A549 (cell line): ENCODE data around the gene TREX2. TPM values are rescaled to one million over a fixed set of nuclear protein-coding genes. Genes with fewer than 3 reads are reported as not detected.

ENCODE experiments used
- ATAC-seq, 2 experiments: fragments of 200-7000 bp in 1 of 2; fragments of >200 bp in 1 of 2; cut with Nextera tagmentation in 1 of 2; cut with Tn5 transposase in 1 of 2; 3 replicates each; pipeline versions ENCODE4 v1.8.0 to v1.9.1; 2018 to 2020; ENCODE audit warnings: mild to moderate bottlenecking in 1 of 2, moderate library complexity in 1 of 2
- CTCF ChIA-PET: fragments of 300-600 bp; sonication (Branson Sonifier 250); formaldehyde crosslinking; extraction: SDS; loops from one replicate; lab custom pipeline; 2021; ENCODE audit warnings: antibody characterized with exemption, inconsistent platforms; lab: Yijun Ruan, JAX
- POLR2A ChIA-PET: fragments of 350-600 bp; formaldehyde crosslinking; extraction: SDS; loops from one replicate; lab custom pipeline; 2021; ENCODE audit warnings: antibody characterized with exemption, inconsistent platforms; lab: Yijun Ruan, JAX
- DNase-seq, 2 experiments: peaks; one replicate each; pipeline versions ENCODE4 v3.0.0 to v3.0.0-alpha.2; 2011 to 2016; ENCODE audit warnings: low read depth in 1 of 2, low spot score in 1 of 2
- FAIRE-seq: peaks from 2 replicates; lab custom pipeline; 2011; peaks lifted over from hg19 to GRCh38; lab: Jason Lieb, UNC
- H3K27ac ChIP-seq, 2 experiments: fragments of >200 bp; sonication (Bioruptor Twin); formaldehyde crosslinking; 3 replicates each; pipeline ENCODE4 v1.5.1; 2016 to 2017
- H3K4me1 ChIP-seq: fragments of >200 bp; sonication (Bioruptor Twin); formaldehyde crosslinking; 3 replicates; pipeline ENCODE4 v1.6.1; 2016
- H3K4me2 ChIP-seq: fragments of >200 bp; sonication (Bioruptor Twin); formaldehyde crosslinking; 3 replicates; pipeline ENCODE4 v1.6.1; 2016
- H3K4me3 ChIP-seq: fragments of >200 bp; sonication (Bioruptor Twin); formaldehyde crosslinking; 3 replicates; pipeline ENCODE4 v1.5.1; 2016
- H3K9me3 ChIP-seq: fragments of >200 bp; sonication (Bioruptor Twin); formaldehyde crosslinking; 3 replicates; pipeline ENCODE4 v1.6.1; 2016
- CEBPB ChIP-seq, 2 experiments: fragments of >200 bp in 1 of 2; sonication (Bioruptor Twin) in 1 of 2; formaldehyde crosslinking in 1 of 2; IDR thresholded peaks; 2 replicates each; pipeline ENCODE4 v1.6.1; 2012 to 2016
- CHD4 ChIP-seq: fragments of 200-600 bp; sonication (generic); IDR thresholded peaks from 2 replicates; pipeline ENCODE4 v1.6.1; 2016; ENCODE audit warnings: antibody characterized with exemption, mild to moderate bottlenecking, borderline replicate concordance
- ESRRA ChIP-seq: fragments of 150-350 bp; IDR thresholded peaks from 2 replicates; pipeline ENCODE4 v1.6.1; 2014; ENCODE audit warnings: mild to moderate bottlenecking, low read length, borderline replicate concordance
- FOSB ChIP-seq: fragments of 250-450 bp; sonication (Bioruptor Pico); IDR thresholded peaks from 2 replicates; pipeline ENCODE4 v1.5.0; 2020; ENCODE audit warnings: mild to moderate bottlenecking, moderate library complexity
- FOSL2 ChIP-seq, 2 experiments: fragments of 450-650 bp in 1 of 2; fragments of >200 bp in 1 of 2; sonication (Bioruptor Twin) in 1 of 2; formaldehyde crosslinking; IDR thresholded peaks; 2 replicates each; pipeline versions ENCODE4 v1.5.0 to v1.6.1; 2016 to 2020; ENCODE audit warnings: mild to moderate bottlenecking in 1 of 2, moderate library complexity in 1 of 2
- GATA3 ChIP-seq: IDR thresholded peaks from 2 replicates; pipeline ENCODE4 v1.6.1; 2012; ENCODE audit warnings: borderline replicate concordance
- HEYL ChIP-seq: fragments of 250-450 bp; sonication (Bioruptor Pico); IDR thresholded peaks from 2 replicates; pipeline ENCODE4 v1.8.0; 2021; ENCODE audit warnings: mild to moderate bottlenecking, moderate library complexity
- HOXA7 ChIP-seq: fragments of 250-450 bp; sonication (Bioruptor Pico); IDR thresholded peaks from 2 replicates; pipeline ENCODE4 v1.5.0; 2020; ENCODE audit warnings: mild to moderate bottlenecking, moderate library complexity
- HOXB5 ChIP-seq: fragments of 250-450 bp; sonication (Bioruptor Pico); IDR thresholded peaks from 2 replicates; pipeline ENCODE4 v1.5.0; 2020; ENCODE audit warnings: mild to moderate bottlenecking, moderate library complexity
- JUN ChIP-seq, 2 experiments: fragments of >200 bp; sonication (Bioruptor Twin); formaldehyde crosslinking; IDR thresholded peaks; 2 replicates in 1 of 2; 3 replicates in 1 of 2; pipeline ENCODE4 v1.6.1; 2016 to 2017
- MAFK ChIP-seq: fragments of 450-650 bp; IDR thresholded peaks from 2 replicates; pipeline ENCODE4 v1.6.1; 2014; ENCODE audit not compliant: partially characterized antibody
- MAZ ChIP-seq: fragments of 150-350 bp; IDR thresholded peaks from 2 replicates; pipeline ENCODE4 v1.6.1; 2014; ENCODE audit warnings: antibody characterized with exemption, low read depth, low read length, borderline replicate concordance
- MYC ChIP-seq: IDR thresholded peaks from 2 replicates; pipeline ENCODE4 v1.6.1; 2012; ENCODE audit warnings: mild to moderate bottlenecking, inconsistent platforms, low read length, improper control_type of control experiment, borderline replicate concordance
- NPAS2 ChIP-seq: fragments of 250-450 bp; sonication (Bioruptor Pico); IDR thresholded peaks from 2 replicates; pipeline ENCODE4 v1.8.0; 2022; ENCODE audit warnings: mild to moderate bottlenecking, moderate library complexity, borderline replicate concordance
- NR3C1 ChIP-seq: fragments of >200 bp; sonication (Bioruptor Twin); formaldehyde crosslinking; IDR thresholded peaks from 3 replicates; pipeline ENCODE4 v1.6.1; 2017
- POLR2A ChIP-seq: IDR thresholded peaks from 2 replicates; pipeline ENCODE4 v1.6.1; 2012; ENCODE audit warnings: mild to moderate bottlenecking, low read length
- POLR2AphosphoS2 ChIP-seq: conservative IDR thresholded peaks from 2 replicates; pipeline ENCODE4 v1.6.1; 2012; ENCODE audit warnings: low read length, improper control_type of control experiment, inconsistent platforms
- RAD21 ChIP-seq, 2 experiments: fragments of >200 bp in 1 of 2; sonication (Bioruptor Twin) in 1 of 2; formaldehyde crosslinking in 1 of 2; IDR thresholded peaks in 1 of 2; conservative IDR thresholded peaks in 1 of 2; 2 replicates in 1 of 2; 3 replicates in 1 of 2; pipeline ENCODE4 v1.6.1; 2012 to 2018; ENCODE audit warnings: inconsistent platforms in 1 of 2
- RCOR1 ChIP-seq: fragments of 150-350 bp; IDR thresholded peaks from 2 replicates; pipeline ENCODE4 v1.6.1; 2014; ENCODE audit warnings: antibody characterized with exemption, low read length, low read depth
- RFX5 ChIP-seq: fragments of 450-650 bp; IDR thresholded peaks from 2 replicates; pipeline ENCODE4 v1.7.1; 2014; ENCODE audit warnings: antibody characterized with exemption, mild to moderate bottlenecking, moderate library complexity
- SREBF2 ChIP-seq: fragments of 450-650 bp; IDR thresholded peaks from 2 replicates; pipeline ENCODE4 v1.6.1; 2014; ENCODE audit warnings: mild to moderate bottlenecking, moderate library complexity
- ZNF302 ChIP-seq: fragments of 250-450 bp; sonication (Bioruptor Pico); IDR thresholded peaks from 2 replicates; pipeline ENCODE4 v1.9.0; 2021; ENCODE audit warnings: inconsistent platforms, mild to moderate bottlenecking, moderate library complexity
- WGBS: methylation state at CpG from one replicate; pipeline ENCODE4 v1.1.6; 2017; ENCODE audit errors: missing lambda C conversion rate; 5-methylcytosine and 5-hydroxymethylcytosine counted together
- polyA plus RNA-seq, 4 experiments: library from polyadenylated mRNA; depleted of rRNA in 3 of 4; stranded (reverse); fragments of >200 nt; fragmentation: RNase III in 1 of 4; extraction: RNeasy Plus Mini Kit Qiagen cat#74134 plus additional on column Dnase treatment in 1 of 4; gene quantifications; 2 replicates in 3 of 4; 3 replicates in 1 of 4; pipeline ENCODE4 v1.2.3, GENCODE V29; 2011 to 2017
- TF ChIP-seq, protein P1 (sequence below): IDR thresholded peaks from 2 replicates; pipeline ENCODE4 v1.6.1; 2012
- TF ChIP-seq, protein P2 (sequence below): fragments of >200 bp; sonication (Bioruptor Twin); formaldehyde crosslinking; IDR thresholded peaks from 3 replicates; pipeline ENCODE4 v1.5.1; 2016
- TF ChIP-seq, protein P3 (sequence below): fragments of >200 bp; sonication (Bioruptor Twin); formaldehyde crosslinking; IDR thresholded peaks from 3 replicates; pipeline ENCODE4 v1.6.1; 2016
- TF ChIP-seq, protein P4 (sequence below): fragments of 150-350 bp; IDR thresholded peaks from 2 replicates; pipeline ENCODE4 v1.6.1; 2014; ENCODE audit warnings: low read depth, mild to moderate bottlenecking, low read length
- TF ChIP-seq, protein P5 (sequence below): fragments of 250-450 bp; sonication (Bioruptor Pico); IDR thresholded peaks from 2 replicates; pipeline ENCODE4 v1.5.0; 2020; ENCODE audit warnings: low read depth, mild to moderate bottlenecking, moderate library complexity

Gene TREX2
- polyA plus RNA-seq, 2 of the 4 experiments (the other 2 are of a cell fraction): 0.27 to 0.99 TPM

DNA sequence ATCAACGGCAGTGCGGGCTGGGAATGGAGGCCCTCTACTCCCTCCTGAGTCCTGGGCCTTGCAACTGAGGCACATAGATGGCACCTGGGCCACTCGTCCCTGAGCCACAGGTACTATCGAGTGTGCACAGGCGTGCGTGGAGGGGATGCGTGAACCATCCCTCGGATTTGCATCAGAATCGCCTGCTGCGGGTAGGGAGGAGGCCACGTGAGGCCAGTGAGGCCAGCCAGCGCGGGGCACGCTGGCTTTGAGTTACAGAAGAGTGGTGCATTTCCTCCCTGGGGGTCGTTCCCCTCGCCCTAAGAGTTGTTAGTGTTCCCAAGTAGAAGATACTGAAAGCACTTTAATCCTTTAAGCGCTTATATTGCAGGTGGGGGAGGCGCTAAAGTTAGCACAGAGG, 24.0 kb downstream of the TREX2 start:
- Histone ChIP-seq H3K4me1 (no peaks in the 10 kb centered on the region), H3K27ac (no peak overlapping the region), H3K9me3 (no peaks in the 10 kb centered on the region), H3K4me2 (no peak overlapping the region), H3K4me3 (no peak overlapping the region)
- no peak for FAIRE-seq
- CTCF ChIA-PET: no interaction called here
- 77% methylated on average over 4 of the region's 18 CpGs for WGBS
- POLR2A ChIA-PET: no interaction called here
- no peak for ATAC-seq
- DNase-seq: no peak
- TF ChIP-seq CHD4: no peak
- no peak for TF ChIP-seq RAD21 (conservative IDR thresholded peaks at IDR 0.05 in 1 of 2, IDR thresholded peaks at IDR 0.05 in 1 of 2)
- TF ChIP-seq, protein P1, sequence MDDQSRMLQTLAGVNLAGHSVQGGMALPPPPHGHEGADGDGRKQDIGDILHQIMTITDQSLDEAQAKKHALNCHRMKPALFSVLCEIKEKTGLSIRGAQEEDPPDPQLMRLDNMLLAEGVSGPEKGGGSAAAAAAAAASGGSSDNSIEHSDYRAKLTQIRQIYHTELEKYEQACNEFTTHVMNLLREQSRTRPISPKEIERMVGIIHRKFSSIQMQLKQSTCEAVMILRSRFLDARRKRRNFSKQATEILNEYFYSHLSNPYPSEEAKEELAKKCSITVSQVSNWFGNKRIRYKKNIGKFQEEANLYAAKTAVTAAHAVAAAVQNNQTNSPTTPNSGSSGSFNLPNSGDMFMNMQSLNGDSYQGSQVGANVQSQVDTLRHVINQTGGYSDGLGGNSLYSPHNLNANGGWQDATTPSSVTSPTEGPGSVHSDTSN: no peak
- no peak for TF ChIP-seq MYC
- no peak for TF ChIP-seq RCOR1
- no peak for TF ChIP-seq CEBPB (IDR thresholded peaks at IDR 0.05)
- TF ChIP-seq HOXA7: no peak
- TF ChIP-seq HEYL (CRISPR knock-in tag): no peak
- TF ChIP-seq NR3C1: no peak
- no peak for TF ChIP-seq POLR2AphosphoS2
- no peak for TF ChIP-seq POLR2A
- TF ChIP-seq, protein P2, sequence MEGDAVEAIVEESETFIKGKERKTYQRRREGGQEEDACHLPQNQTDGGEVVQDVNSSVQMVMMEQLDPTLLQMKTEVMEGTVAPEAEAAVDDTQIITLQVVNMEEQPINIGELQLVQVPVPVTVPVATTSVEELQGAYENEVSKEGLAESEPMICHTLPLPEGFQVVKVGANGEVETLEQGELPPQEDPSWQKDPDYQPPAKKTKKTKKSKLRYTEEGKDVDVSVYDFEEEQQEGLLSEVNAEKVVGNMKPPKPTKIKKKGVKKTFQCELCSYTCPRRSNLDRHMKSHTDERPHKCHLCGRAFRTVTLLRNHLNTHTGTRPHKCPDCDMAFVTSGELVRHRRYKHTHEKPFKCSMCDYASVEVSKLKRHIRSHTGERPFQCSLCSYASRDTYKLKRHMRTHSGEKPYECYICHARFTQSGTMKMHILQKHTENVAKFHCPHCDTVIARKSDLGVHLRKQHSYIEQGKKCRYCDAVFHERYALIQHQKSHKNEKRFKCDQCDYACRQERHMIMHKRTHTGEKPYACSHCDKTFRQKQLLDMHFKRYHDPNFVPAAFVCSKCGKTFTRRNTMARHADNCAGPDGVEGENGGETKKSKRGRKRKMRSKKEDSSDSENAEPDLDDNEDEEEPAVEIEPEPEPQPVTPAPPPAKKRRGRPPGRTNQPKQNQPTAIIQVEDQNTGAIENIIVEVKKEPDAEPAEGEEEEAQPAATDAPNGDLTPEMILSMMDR: no peak
- TF ChIP-seq ESRRA: no peak
- TF ChIP-seq, protein P3, sequence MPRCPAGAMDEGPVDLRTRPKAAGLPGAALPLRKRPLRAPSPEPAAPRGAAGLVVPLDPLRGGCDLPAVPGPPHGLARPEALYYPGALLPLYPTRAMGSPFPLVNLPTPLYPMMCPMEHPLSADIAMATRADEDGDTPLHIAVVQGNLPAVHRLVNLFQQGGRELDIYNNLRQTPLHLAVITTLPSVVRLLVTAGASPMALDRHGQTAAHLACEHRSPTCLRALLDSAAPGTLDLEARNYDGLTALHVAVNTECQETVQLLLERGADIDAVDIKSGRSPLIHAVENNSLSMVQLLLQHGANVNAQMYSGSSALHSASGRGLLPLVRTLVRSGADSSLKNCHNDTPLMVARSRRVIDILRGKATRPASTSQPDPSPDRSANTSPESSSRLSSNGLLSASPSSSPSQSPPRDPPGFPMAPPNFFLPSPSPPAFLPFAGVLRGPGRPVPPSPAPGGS: no peak
- TF ChIP-seq MAZ: no peak
- TF ChIP-seq RFX5: no peak
- no peak for TF ChIP-seq MAFK
- no peak for TF ChIP-seq FOSL2 (IDR thresholded peaks at IDR 0.05)
- no peak for TF ChIP-seq FOSL2 (CRISPR knock-in tag; IDR thresholded peaks at IDR 0.05)
- TF ChIP-seq, protein P4, sequence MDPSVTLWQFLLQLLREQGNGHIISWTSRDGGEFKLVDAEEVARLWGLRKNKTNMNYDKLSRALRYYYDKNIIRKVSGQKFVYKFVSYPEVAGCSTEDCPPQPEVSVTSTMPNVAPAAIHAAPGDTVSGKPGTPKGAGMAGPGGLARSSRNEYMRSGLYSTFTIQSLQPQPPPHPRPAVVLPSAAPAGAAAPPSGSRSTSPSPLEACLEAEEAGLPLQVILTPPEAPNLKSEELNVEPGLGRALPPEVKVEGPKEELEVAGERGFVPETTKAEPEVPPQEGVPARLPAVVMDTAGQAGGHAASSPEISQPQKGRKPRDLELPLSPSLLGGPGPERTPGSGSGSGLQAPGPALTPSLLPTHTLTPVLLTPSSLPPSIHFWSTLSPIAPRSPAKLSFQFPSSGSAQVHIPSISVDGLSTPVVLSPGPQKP: no peak
- TF ChIP-seq NPAS2 (CRISPR knock-in tag): no peak

DNA sequence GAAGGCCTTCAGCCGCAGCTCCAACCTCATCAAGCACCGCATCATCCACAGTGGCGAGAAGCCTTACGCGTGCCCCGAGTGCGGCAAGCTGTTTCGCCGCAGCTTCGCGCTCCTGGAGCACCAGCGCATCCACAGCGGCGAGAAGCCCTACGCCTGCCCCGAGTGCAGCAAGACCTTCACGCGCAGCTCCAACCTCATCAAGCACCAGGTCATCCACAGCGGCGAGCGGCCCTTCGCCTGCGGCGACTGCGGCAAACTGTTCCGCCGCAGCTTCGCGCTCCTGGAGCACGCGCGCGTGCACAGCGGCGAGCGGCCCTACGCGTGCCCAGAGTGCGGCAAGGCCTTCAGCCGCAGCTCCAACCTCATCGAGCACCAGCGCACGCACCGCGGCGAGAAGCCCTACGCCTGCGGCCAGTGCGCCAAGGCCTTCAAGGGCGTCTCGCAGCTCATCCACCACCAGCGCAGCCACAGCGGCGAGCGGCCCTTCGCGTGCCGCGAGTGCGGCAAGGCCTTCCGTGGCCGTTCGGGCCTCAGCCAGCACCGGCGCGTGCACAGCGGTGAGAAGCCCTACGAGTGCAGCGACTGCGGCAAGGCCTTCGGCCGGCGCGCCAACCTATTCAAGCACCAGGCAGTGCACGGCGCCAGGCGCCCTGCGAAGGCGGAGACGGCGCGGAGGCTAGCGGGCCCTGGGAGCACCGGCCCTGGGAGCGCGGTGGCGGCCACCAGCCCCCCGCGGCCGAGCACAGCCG, 24.8 kb downstream of the TREX2 start:
- WGBS: 89% methylated on average over 18 of the region's 91 CpGs
- ChIA-PET CTCF (no interaction called here), POLR2A (no interaction called here)
- Histone ChIP-seq H3K9me3 (no peaks in the 10 kb centered on the region), H3K4me1 (no peaks in the 10 kb centered on the region), H3K27ac (no peak overlapping the region), H3K4me3 (no peak overlapping the region), H3K4me2 (no peak overlapping the region)
- ATAC-seq: no peak
- no peak for DNase-seq
- no peak for FAIRE-seq
- TF ChIP-seq ZNF302 (no peak), HOXB5 (CRISPR knock-in tag) (no peak), JUN (IDR thresholded peaks at IDR 0.05) (no peak), MYC (no peak), SREBF2 (no peak), FOSB (no peak), ESRRA (no peak), GATA3 (no peak)
- TF ChIP-seq, protein P2: no peak
- TF ChIP-seq, protein P3: no peak
- TF ChIP-seq, protein P5, sequence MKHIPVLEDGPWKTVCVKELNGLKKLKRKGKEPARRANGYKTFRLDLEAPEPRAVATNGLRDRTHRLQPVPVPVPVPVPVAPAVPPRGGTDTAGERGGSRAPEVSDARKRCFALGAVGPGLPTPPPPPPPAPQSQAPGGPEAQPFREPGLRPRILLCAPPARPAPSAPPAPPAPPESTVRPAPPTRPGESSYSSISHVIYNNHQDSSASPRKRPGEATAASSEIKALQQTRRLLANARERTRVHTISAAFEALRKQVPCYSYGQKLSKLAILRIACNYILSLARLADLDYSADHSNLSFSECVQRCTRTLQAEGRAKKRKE (CRISPR knock-in tag): no peak
